ENCODE data around the gene TNK1. TPM values are rescaled to one million over a fixed set of nuclear protein-coding genes. Genes with fewer than 3 reads are reported as not detected.
A peak's percentile ranks its signal among the peaks of the same experiment; 100 is the strongest.
"Not testable (repeated sequence)": the region's sequence is repeated elsewhere in the genome, so short reads cannot be mapped to it uniquely, and the experiment has no call there.

TNK1 gene
- polyA plus RNA-seq, 3 donors, result not detected

DNA sequence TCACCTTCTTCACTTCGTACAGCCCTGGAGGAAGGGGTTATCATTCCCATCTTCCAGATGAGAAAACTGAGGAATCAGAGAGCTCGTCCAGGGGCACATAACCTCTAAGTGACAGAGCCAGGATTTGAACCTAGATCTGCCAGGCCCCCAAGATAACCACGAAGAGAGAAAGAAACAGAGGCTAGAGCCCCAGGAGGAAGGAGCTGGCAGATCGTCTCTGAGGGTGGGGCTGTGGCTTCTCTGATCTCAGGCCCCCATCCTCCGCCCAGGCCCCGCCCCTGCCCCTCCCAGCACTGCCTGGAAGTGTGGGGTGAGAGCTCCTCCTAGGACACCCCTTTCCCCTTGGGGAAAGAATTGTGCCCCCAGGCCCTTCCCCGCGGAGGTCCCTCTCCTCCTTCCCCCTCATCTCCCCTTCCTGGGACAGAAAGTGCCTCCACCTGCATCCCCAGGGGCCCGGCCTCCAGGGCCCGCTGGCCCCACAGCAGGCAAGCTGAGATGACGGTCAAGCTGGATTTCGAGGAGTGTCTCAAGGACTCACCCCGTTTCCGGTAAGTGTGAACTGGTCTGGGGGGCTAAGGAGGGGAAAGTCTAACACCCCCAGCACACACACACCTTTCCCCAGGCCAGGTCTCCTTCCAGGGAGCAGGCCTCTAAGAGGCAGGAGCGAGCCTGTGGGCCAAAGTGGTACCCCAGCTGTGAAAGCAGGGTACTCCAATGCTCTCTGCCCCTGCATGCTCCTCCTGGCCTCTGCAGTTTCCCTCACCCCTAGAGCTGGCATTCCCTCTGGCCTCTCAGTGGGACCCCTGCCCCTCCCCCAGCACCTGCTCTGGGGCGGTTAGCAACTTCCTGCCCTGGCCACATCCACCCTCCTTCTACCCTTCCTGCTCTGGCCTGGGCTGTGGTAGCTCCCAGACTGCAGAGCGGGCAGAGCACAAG is 44.4 kb upstream of the TNK1 start, which contains the start of gene ACAP1:
Gene ACAP1, plus strand, starts transcription at position 290 of the 936 bp plus-strand sequence. Its CDS starts 206 bp downstream, at position 496.
- Mint-ChIP-seq H3K9me3 (no peaks in the 10 kb centered on the region), H3K36me3 (peaks cover 13 to 27% of the 10 kb centered on the region in 2 donors), H3K4me3 (peak within 1 kb of the TSS; percentile 78 to 90), H3K27me3 (ENCODE audit: low read depth in 3 of 3) (peaks cover 0 to 9% (median 0%) of the 10 kb centered on the region in 3 donors), H3K27ac (peak within 1 kb of the TSS; percentile 0 to 91 (median 88)), H3K4me1 (peaks cover 53% of the 10 kb centered on the region)
- TF ChIP-seq, protein P1, sequence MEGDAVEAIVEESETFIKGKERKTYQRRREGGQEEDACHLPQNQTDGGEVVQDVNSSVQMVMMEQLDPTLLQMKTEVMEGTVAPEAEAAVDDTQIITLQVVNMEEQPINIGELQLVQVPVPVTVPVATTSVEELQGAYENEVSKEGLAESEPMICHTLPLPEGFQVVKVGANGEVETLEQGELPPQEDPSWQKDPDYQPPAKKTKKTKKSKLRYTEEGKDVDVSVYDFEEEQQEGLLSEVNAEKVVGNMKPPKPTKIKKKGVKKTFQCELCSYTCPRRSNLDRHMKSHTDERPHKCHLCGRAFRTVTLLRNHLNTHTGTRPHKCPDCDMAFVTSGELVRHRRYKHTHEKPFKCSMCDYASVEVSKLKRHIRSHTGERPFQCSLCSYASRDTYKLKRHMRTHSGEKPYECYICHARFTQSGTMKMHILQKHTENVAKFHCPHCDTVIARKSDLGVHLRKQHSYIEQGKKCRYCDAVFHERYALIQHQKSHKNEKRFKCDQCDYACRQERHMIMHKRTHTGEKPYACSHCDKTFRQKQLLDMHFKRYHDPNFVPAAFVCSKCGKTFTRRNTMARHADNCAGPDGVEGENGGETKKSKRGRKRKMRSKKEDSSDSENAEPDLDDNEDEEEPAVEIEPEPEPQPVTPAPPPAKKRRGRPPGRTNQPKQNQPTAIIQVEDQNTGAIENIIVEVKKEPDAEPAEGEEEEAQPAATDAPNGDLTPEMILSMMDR (IDR thresholded peaks at IDR 0.05), result no peak
- Histone ChIP-seq H3K9me3 (replicated peaks in 1 of 2; ENCODE audit: control insufficient read depth in 1 of 2, insufficient read depth in 1 of 2, low read length in 2 of 2) (no peaks in the 10 kb centered on the region), H3K4me2 (replicated peaks; ENCODE audit: extremely low read depth, low read length, poor library complexity, severe bottlenecking) (peak within 1 kb of the TSS; percentile 88), H3K4me1 (ENCODE audit: control insufficient read depth in 1 of 2, insufficient read depth in 2 of 2, low read length in 2 of 2) (peaks cover 35 to 46% of the 10 kb centered on the region in 2 donors), H3K27me3 (ENCODE audit: control insufficient read depth in 2 of 2, insufficient read depth in 2 of 2, low read length in 2 of 2) (no peaks in the 10 kb centered on the region), H3K79me2 (ENCODE audit: insufficient read depth, low read length) (peaks cover 27% of the 10 kb centered on the region), H3K4me3 (replicated peaks in 1 of 3; ENCODE audit: low read depth in 2 of 3, low read length in 3 of 3) (peak within 1 kb of the TSS; percentile 29 to 79 (median 59)), H4K20me1 (ENCODE audit: insufficient read depth, low read length) (no peaks in the 10 kb centered on the region), H3K9ac (ENCODE audit: insufficient read depth, low read length, poor library complexity, severe bottlenecking) (peak within 1 kb of the TSS; percentile 63), H3K36me3 (replicated peaks in 1 of 2; ENCODE audit: control insufficient read depth in 1 of 2, insufficient read depth in 2 of 2, low read length in 2 of 2) (peaks cover under 1 to 14% of the 10 kb centered on the region in 2 donors), H2AFZ (ENCODE audit: insufficient read depth, low read depth, low read length, poor library complexity, severe bottlenecking) (peak within 1 kb of the TSS; percentile 89), H3K27ac (ENCODE audit: low read depth in 1 of 2, low read length in 2 of 2) (peak within 1 kb of the TSS; percentile 49 to 71)
- intact Hi-C loops (cut with micrococcal nuclease), result no loop called here
- 6% methylated on average over 3 of the region's 17 CpGs for WGBS (ENCODE audit: insufficient coverage)
- DNase-seq, result peak in 1 of 3 donors; percentile 34

DNA sequence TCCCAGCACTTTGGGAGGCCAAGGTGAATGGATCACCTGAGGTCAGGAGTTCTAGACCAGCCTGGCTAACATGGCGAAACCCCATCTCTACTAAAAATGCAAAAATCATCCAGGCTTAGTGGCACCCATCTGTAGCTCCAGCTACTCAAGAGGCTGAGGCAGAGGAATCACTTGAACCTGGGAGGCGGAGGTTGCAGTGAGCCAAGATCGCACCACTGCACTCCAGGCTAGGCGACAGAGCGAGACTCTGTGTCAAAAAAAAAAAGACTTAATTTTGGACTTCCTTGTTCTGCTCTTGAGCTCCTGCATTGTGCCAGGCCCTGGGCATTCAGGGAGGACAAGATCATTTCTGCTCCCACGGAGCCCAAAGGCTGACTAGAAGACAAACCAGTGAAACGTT is 43.3 kb upstream of the TNK1 start:
- peak overlapping the region in 1 of 3 experiments; percentile 79 for H3K4me3 ChIP-seq (replicated peaks in 1 of 3; ENCODE audit: low read depth in 2 of 3, low read length in 3 of 3)
- H3K4me1 Mint-ChIP-seq, result peaks cover 42% of the 10 kb centered on the region
- H3K9me3 ChIP-seq (replicated peaks in 1 of 2; ENCODE audit: control insufficient read depth in 1 of 2, insufficient read depth in 1 of 2, low read length in 2 of 2); DNase-seq; intact Hi-C loops (cut with micrococcal nuclease); H3K9me3 Mint-ChIP-seq; H4K20me1 ChIP-seq (ENCODE audit: insufficient read depth, low read length); H3K9ac ChIP-seq (ENCODE audit: insufficient read depth, low read length, poor library complexity, severe bottlenecking); H3K27me3 ChIP-seq (ENCODE audit: control insufficient read depth in 2 of 2, insufficient read depth in 2 of 2, low read length in 2 of 2); H3K27ac ChIP-seq (ENCODE audit: low read depth in 1 of 2, low read length in 2 of 2); H3K27me3 Mint-ChIP-seq (ENCODE audit: low read depth in 3 of 3): not testable (repeated sequence)
- peak overlapping the region; percentile 78 to 90 for H3K4me3 Mint-ChIP-seq
- peaks cover 21 to 38% of the 10 kb centered on the region in 2 donors for H3K36me3 Mint-ChIP-seq
- peak overlapping the region; percentile 88 for H3K4me2 ChIP-seq (replicated peaks; ENCODE audit: extremely low read depth, low read length, poor library complexity, severe bottlenecking)
- peaks cover 10 to 25% of the 10 kb centered on the region in 2 donors for H3K36me3 ChIP-seq (replicated peaks in 1 of 2; ENCODE audit: control insufficient read depth in 1 of 2, insufficient read depth in 2 of 2, low read length in 2 of 2)
- H3K4me1 ChIP-seq (ENCODE audit: control insufficient read depth in 1 of 2, insufficient read depth in 2 of 2, low read length in 2 of 2), result peaks cover 26 to 36% of the 10 kb centered on the region in 2 donors
- peak overlapping the region; percentile 89 for H2AFZ ChIP-seq (ENCODE audit: insufficient read depth, low read depth, low read length, poor library complexity, severe bottlenecking)
- H3K27ac Mint-ChIP-seq, result peak overlapping the region in 4 of 7 donors; percentile 30 to 79 (median 45)
- H3K79me2 ChIP-seq (ENCODE audit: insufficient read depth, low read length), result peaks cover 27% of the 10 kb centered on the region
- 35% methylated on average over 7 of the region's 7 CpGs for WGBS (ENCODE audit: insufficient coverage)
